GM12875 (cell line): ENCODE results near the gene RPS6KA2.

Experiments
- H3K4me3 ChIP-seq: one replicate; pipeline ENCODE4 v1.5.1; 2011; ENCODE audit warnings: low read depth, low read length, control low read depth
- TF ChIP-seq, protein P1 (sequence below): IDR thresholded peaks from 2 replicates; pipeline ENCODE4 v1.5.1; 2011; ENCODE audit warnings: low read depth, mild to moderate bottlenecking, control low read depth, inconsistent platforms, low read length, moderate library complexity, borderline replicate concordance; ENCODE audit not compliant: insufficient read depth

RPS6KA2 gene

DNA sequence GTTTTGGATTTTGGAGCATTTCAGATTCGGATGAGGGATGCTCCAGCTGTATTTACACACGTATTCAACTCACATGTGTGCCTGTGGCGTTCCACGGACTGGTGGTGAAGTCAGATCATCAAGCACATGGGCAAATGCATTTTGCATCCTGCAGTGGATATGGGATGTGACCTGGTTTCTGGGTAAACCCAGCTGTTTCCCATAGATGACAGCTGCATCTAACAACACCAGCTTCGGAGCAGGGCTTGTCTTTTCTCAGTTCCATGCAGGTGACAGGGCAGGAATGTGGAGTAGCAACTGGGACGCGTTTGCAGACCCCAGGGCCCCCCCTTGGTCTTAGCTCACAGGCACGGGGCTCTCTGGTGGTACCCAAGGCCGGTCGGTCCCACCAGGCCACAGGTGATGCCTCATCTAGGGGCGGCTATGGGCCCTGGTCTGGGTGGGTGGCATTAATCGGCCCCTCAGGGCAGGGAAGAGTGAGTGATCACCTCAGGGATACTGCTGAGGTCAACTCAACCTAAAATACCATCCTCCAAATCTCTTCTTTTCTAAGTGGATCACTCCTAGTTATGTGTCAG lies 123.8 kb downstream of the RPS6KA2 start:
- no peak overlapping the region for H3K4me3 ChIP-seq
- TF ChIP-seq, protein P1, sequence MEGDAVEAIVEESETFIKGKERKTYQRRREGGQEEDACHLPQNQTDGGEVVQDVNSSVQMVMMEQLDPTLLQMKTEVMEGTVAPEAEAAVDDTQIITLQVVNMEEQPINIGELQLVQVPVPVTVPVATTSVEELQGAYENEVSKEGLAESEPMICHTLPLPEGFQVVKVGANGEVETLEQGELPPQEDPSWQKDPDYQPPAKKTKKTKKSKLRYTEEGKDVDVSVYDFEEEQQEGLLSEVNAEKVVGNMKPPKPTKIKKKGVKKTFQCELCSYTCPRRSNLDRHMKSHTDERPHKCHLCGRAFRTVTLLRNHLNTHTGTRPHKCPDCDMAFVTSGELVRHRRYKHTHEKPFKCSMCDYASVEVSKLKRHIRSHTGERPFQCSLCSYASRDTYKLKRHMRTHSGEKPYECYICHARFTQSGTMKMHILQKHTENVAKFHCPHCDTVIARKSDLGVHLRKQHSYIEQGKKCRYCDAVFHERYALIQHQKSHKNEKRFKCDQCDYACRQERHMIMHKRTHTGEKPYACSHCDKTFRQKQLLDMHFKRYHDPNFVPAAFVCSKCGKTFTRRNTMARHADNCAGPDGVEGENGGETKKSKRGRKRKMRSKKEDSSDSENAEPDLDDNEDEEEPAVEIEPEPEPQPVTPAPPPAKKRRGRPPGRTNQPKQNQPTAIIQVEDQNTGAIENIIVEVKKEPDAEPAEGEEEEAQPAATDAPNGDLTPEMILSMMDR, result no peak

DNA sequence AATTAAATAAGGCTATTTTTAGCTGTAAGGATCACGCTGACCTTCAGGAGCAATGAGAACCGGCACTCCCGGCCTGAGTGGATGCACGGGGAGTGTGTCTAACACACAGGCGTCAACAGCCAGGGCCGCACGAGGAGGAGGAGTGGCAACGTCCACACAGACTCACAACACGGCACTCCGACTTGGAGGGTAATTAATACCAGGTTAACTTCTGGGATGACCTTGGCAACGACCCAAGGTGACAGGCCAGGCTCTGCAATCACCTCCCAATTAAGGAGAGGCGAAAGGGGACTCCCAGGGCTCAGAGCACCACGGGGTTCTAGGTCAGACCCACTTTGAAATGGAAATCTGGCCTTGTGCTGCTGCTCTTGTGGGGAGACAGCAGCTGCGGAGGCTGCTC lies 124.6 kb downstream of the RPS6KA2 start:
- H3K4me3 ChIP-seq, result no peak overlapping the region
- TF ChIP-seq, protein P1, result no peak

DNA sequence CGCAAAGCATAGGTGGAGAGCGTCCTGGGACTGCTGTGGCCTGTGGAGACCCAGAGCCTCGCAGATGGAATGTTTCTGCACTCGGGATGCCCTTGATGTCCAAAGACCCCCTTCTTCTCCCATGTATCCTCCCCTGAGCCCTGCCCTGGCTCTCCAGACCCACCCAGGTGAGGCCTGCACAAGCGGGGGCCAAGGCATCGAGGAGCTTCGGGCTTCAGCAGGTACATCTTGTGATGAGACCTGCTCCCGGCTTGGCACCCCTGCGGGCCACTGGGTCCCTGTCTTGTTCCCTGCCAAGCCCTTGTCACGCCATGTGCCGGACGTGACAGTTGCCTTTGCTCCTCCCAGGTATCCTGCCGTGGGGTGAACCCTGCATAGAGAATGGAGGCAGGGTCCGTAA lies 125.8 kb downstream of the RPS6KA2 start:
- TF ChIP-seq, protein P1, result no peak
- H3K4me3 ChIP-seq, result no peak overlapping the region

- H3K4me3 ChIP-seq, result no peak overlapping the region
- TF ChIP-seq, protein P1, result no peak
Observed at GRCh38 chr6:166500246-166500645, 126.8 kb downstream of the RPS6KA2 start.

DNA sequence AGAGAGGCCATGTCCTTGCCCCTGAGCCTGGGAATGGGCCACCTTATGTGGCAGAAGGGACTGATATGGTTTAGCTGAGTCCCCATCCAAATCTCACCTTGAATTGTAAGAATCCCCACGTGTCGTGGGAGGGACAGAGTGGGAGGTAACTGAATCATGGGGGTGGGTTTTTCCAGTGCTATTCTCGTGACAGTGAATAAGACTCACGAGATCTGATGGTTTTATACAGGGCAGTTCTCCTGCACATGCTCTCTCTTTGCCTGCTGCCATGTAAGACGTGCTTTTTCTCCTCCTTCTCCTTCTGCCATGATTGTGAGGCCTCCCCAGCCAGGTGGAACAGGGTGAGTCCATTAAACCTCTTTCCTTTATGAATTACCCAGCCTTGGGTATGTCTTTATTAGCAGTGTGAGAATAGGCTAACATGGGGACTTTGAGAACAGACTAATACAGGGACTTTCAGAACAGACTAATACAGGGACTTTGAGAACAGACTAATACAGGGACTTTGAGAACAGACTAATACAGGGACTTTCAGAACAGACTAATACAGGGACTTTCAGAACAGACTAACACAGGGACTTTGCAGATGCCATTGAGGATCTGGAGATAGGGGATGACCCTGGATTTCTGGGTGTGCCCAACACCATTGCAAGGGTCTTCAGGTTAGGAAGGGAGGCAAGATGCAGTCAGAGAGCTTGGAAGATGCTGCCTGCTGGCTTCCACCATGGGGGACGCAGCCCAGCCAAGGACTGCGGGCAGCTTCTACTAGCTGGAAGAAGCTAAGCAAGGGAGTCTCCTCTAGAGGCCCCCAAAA lies 127.5 kb downstream of the RPS6KA2 start:
- no peak overlapping the region for H3K4me3 ChIP-seq
- TF ChIP-seq, protein P1, result no peak

DNA sequence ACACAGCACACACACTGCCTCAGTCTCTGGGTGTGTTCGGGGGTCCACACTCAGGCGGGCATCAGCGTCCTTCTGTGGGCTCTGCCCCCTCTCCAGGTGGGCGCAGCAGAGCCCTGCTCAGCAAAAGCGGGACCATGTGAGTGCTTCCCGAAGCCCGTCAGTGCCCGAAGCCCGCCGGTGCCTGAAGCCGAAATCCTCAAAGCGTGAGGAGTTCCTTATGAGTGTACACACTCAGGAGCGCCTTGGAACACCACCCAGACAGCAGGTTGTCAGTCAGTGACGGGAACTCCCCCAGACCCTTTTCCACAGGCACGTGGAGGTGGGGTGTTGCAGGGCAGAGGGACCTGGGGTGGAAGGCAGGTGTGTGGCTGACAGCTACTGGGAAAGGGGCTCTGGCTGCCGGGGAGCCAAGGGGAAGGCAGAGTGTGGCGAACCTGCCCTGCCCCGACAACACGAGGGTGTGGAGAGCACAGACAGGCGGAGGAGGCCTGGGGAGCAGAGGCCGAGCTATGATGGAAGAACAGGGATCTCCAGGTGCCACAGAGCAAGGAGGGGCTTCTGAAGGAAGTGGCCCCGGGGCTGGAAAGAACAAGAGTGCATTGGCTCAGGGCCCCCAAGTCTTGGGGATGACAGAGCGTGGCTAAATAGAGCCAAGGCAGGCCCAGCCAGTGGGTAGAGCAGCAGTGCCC lies 128.2 kb downstream of the RPS6KA2 start:
- H3K4me3 ChIP-seq, result no peak overlapping the region

More for the DNA sequence above, 128.2 kb downstream of the RPS6KA2 start:
- TF ChIP-seq, protein P1, result no peak
